ENCODE data around the gene ROBO1. TPM values are rescaled to one million over a fixed set of nuclear protein-coding genes. Genes with fewer than 3 reads are reported as not detected.

ROBO1 gene
- total RNA-seq, 1 donor from 2014 or later: 73.8 TPM

- peaks cover 12% of the 10 kb centered on the region for H3K9me3 Mint-ChIP-seq (ENCODE audit: unreplicated experiment)
- DNase-seq (ENCODE audit: extremely low spot score, unreplicated experiment): no peak
- H3K4me1 Mint-ChIP-seq (ENCODE audit: unreplicated experiment): no peaks in the 10 kb centered on the region
- no peaks in the 10 kb centered on the region for H3K27me3 Mint-ChIP-seq (ENCODE audit: unreplicated experiment)
- H3K36me3 Mint-ChIP-seq (ENCODE audit: unreplicated experiment): peaks cover 4% of the 10 kb centered on the region
- TF ChIP-seq CTCF (IDR thresholded peaks at IDR 0.05): no peak
- H3K4me3 Mint-ChIP-seq (ENCODE audit: unreplicated experiment): no peak overlapping the region
- no peak overlapping the region for H3K27ac Mint-ChIP-seq (ENCODE audit: unreplicated experiment)
Measured at GRCh38 chr3:79737530-79737929, 30.3 kb downstream of the ROBO1 start.

- H3K36me3 Mint-ChIP-seq (ENCODE audit: unreplicated experiment): no peaks in the 10 kb centered on the region
- H3K4me3 Mint-ChIP-seq (ENCODE audit: unreplicated experiment): no peak overlapping the region
- DNase-seq (ENCODE audit: extremely low spot score, unreplicated experiment): no peak
- H3K4me1 Mint-ChIP-seq (ENCODE audit: unreplicated experiment): peaks cover 11% of the 10 kb centered on the region
- no peaks in the 10 kb centered on the region for H3K9me3 Mint-ChIP-seq (ENCODE audit: unreplicated experiment)
- no peak overlapping the region for H3K27ac Mint-ChIP-seq (ENCODE audit: unreplicated experiment)
- no peak for TF ChIP-seq CTCF (IDR thresholded peaks at IDR 0.05)
- H3K27me3 Mint-ChIP-seq (ENCODE audit: unreplicated experiment): no peaks in the 10 kb centered on the region
Measured at GRCh38 chr3:79729096-79729495, 38.7 kb downstream of the ROBO1 start.

GRCh38 chr3:79726786-79727185, 41.0 kb downstream of the ROBO1 start:
- no peak for TF ChIP-seq CTCF (IDR thresholded peaks at IDR 0.05)
- peaks cover 11% of the 10 kb centered on the region for H3K4me1 Mint-ChIP-seq (ENCODE audit: unreplicated experiment)
- no peak overlapping the region for H3K4me3 Mint-ChIP-seq (ENCODE audit: unreplicated experiment)
- peaks cover under 1% of the 10 kb centered on the region for H3K9me3 Mint-ChIP-seq (ENCODE audit: unreplicated experiment)
- no peak overlapping the region for H3K27ac Mint-ChIP-seq (ENCODE audit: unreplicated experiment)
- no peaks in the 10 kb centered on the region for H3K27me3 Mint-ChIP-seq (ENCODE audit: unreplicated experiment)
- no peak for DNase-seq (ENCODE audit: extremely low spot score, unreplicated experiment)
- no peaks in the 10 kb centered on the region for H3K36me3 Mint-ChIP-seq (ENCODE audit: unreplicated experiment)

- TF ChIP-seq CTCF (IDR thresholded peaks at IDR 0.05): peak; percentile 20
- no peak for DNase-seq (ENCODE audit: extremely low spot score, unreplicated experiment)
- Mint-ChIP-seq H3K9me3 (ENCODE audit: unreplicated experiment) (peaks cover 5% of the 10 kb centered on the region), H3K27ac (ENCODE audit: unreplicated experiment) (no peak overlapping the region), H3K27me3 (ENCODE audit: unreplicated experiment) (no peaks in the 10 kb centered on the region), H3K4me3 (ENCODE audit: unreplicated experiment) (no peak overlapping the region), H3K4me1 (ENCODE audit: unreplicated experiment) (peaks cover 4% of the 10 kb centered on the region), H3K36me3 (ENCODE audit: unreplicated experiment) (no peaks in the 10 kb centered on the region)
Measured at GRCh38 chr3:79724206-79724605, 43.6 kb downstream of the ROBO1 start.

DNA sequence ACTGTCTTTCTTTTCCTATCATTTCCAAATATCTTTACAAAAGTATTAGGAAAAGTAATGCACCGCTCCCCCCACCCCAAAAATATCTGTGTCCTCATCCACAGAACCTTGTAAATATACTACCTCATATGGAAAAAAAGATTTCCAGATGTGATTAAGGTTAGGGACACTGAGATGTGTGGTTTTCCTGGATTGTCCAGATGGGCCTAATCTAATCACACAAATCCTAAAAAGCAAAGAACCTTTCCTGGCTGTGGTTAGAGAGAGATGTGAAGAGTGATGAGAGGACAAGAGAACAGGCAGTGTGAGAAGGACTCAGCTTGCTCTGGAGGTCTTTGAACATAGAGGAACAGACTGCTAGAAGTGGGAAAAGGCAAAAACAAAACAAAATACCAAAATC, 77.7 kb downstream of the ROBO1 start:
- no peak for TF ChIP-seq CTCF (IDR thresholded peaks at IDR 0.05)
- H3K27ac Mint-ChIP-seq (ENCODE audit: unreplicated experiment): no peak overlapping the region
- H3K4me1 Mint-ChIP-seq (ENCODE audit: unreplicated experiment): no peaks in the 10 kb centered on the region
- no peaks in the 10 kb centered on the region for H3K27me3 Mint-ChIP-seq (ENCODE audit: unreplicated experiment)
- H3K4me3 Mint-ChIP-seq (ENCODE audit: unreplicated experiment): no peak overlapping the region
- no peaks in the 10 kb centered on the region for H3K36me3 Mint-ChIP-seq (ENCODE audit: unreplicated experiment)
- no peak for DNase-seq (ENCODE audit: extremely low spot score, unreplicated experiment)
- H3K9me3 Mint-ChIP-seq (ENCODE audit: unreplicated experiment): no peaks in the 10 kb centered on the region

All from osteocyte (in vitro differentiated cells).